Skin epidermis (tissue), 12 donors: Measurements from ENCODE around the gene ARID5A.
A peak's percentile ranks its signal among the peaks of the same experiment; 100 is the strongest.

Source experiments
- H3K27ac ChIP-seq, 21 experiments: fragments of 200-600 bp; sonication (generic) in 11 of 21; one replicate each; pipeline ENCODE4 v1.5.0; 2020; ENCODE audit warnings: mild to moderate bottlenecking in 3 of 21, inconsistent platforms in 2 of 21, moderate library complexity in 2 of 21
- H3K4me3 ChIP-seq, 7 experiments: fragments of 200-600 bp; sonication (generic) in 2 of 7; one replicate each; pipeline ENCODE4 v1.5.0; 2020; ENCODE audit warnings: inconsistent platforms in 2 of 7, mild to moderate bottlenecking in 2 of 7, moderate library complexity in 1 of 7

The ARID5A gene

DNA sequence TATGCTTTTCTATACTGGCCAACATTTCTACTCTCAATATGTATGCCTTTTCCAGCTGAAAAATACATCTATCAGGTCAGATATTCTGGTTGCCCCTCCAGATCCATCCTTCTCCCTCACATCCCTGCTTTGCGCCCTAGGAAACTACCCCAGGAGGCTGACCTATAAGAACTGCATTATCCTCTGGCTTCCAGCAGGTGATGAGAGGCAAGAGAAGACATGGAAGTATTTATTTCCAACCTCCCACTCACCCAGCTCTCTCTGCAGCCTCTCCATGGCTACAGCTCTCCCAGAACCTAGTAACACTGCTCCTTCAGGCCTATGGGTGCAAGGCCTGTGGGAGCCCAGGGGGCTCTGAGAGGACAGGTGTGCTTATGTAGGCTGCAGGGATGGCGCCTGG, 42.9 kb downstream of the ARID5A start:
- H3K27ac ChIP-seq = no peak overlapping the region

DNA sequence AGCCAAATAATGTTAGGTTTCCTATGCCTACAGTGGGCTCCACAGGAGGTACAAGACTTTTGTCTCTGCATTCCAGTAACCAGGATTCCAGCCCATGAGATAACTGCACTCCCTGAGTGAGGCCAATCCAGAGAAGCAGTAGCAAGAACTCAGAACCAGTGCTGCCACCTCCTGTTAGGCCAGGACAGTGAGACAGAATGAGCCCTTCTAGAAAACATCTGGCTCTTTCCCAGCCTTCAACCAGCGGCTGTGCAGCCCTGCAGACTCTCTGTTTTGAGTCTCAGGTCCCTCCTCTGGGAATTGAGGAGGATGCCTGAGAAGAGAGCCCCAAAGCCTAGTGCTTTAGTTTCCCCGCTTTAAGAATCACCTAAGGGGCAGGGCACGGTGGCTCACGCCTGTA, 44.2 kb downstream of the ARID5A start:
- no peak overlapping the region for H3K4me3 ChIP-seq
- no peak overlapping the region for H3K27ac ChIP-seq

More for the DNA sequence above, 42.9 kb downstream of the ARID5A start:
- H3K4me3 ChIP-seq = no peak overlapping the region

DNA sequence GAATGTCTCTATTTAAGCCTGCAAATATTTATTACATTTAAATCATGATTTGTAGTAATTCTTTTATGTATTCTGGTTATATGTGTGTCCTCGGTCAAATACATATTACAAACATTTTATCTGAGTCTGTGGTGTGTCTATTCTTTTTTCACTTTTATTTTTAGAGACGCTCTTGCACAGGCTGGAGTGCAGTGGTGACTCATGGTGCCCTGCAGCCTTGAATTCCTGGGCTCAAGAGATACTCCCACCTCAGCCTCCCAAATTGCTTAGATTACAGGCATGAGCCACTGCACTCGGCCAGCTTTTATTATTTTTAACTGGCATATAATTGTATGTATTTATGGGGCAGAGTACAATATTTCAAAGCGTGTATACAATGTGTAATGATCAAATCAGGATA, 47.5 kb downstream of the ARID5A start:
- Histone ChIP-seq H3K27ac (no peak overlapping the region), H3K4me3 (no peak overlapping the region)

DNA sequence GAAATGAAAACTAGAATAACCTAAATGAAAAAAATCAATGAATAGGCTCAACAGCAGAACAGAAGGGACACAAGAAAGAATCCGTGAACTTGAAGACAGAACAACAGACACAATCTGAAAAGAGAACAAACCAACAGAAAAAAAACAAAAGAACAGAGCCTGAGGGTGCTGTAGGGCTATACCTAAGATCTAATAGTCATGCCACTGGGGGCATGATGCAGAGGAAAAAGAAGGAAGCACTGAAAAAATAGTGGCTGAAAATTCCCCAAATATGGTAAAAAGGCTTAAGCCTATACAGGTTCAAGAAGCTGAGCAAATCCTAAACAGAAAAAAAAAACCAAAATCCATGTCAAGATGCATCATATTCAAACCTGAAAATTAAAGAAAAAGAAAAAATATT, 51.3 kb downstream of the ARID5A start:
- no peak overlapping the region for H3K27ac ChIP-seq
- no peak overlapping the region for H3K4me3 ChIP-seq

DNA sequence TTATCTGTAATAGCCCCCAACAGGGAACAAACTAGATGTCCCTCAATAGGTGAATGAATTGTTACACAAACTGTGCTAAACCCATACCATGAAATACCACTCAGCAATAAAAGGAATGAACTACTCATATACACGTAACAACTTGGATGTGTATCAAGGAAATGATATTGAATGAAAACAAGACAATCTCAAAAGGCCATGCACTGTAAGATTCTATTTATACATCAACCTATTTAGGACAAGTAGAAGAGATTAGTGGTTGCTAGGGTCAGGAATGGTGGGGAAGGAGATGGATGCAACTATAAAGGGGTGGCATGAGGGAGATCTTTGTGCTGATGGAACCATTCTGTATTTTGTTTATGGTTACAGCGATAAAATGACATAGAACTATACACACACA, 54.5 kb downstream of the ARID5A start:
- Histone ChIP-seq H3K27ac (no peak overlapping the region), H3K4me3 (no peak overlapping the region)

DNA sequence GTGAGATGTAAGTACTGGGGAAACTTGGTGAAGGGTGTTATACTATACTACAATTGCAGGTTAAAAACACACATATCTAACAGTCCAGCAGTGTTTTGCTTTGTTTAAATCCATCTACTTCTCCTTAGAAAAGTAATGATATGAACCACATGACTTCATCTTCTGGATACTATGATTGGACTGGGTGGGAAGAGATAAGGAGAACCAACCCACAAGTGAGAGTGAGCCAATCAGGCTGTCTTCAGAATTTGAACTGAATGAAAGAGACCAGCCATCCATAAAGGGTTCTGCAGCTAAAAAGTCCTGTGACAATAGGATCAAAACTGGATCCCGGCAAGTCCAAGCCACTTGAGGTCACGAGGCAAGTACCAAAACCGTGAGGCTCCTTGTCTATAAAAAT, 54.9 kb downstream of the ARID5A start:
- H3K4me3 ChIP-seq = no peak overlapping the region
- H3K27ac ChIP-seq = no peak overlapping the region

DNA sequence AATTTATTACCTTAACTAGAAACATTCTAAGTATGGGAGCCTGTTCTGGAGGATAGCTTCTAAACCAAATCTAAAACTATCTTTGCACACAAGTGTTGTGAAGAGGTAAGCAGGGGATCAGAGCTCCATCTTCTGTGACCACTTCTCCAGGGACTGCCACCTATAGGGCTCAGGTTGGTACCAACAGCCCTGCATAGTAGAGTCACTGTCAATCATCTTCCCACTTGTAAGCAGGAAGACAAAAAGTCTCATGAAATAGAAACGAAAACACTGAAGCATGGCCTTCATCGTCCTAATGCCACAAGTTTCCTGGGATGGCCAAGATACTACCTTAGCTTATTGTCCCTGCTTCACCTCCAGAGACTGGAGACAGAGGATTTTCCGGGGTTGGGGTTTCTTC, 57.7 kb downstream of the ARID5A start:
- peak overlapping the region in 9 of 21 experiments; percentile 26 to 82 (median 60) for H3K27ac ChIP-seq

DNA sequence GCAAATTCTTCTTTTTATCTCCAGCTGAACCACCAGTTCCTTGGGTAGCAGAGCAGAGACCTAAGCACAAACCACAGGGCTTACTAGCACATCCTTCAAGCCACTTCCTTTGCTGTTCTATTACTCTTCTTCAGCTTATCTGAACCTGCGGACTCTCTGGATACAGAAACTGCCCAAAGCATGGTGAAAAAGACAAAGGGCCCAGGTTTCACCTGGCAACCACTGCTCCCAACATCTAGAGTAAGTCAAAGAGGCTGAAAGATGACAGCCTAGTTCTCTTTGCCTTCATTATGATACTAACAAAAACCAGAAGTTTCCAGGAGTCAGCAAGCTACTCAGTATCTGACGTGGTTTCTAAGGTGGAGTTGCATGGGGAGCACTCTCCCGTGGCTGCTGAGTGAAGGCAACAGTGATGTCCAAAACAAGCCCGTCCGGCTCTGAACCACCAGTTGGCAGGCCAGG, 58.2 kb downstream of the ARID5A start:
- Histone ChIP-seq H3K4me3 (no peak overlapping the region), H3K27ac (peak overlapping the region in 9 of 21 experiments; percentile 8 to 83 (median 60))

More for the DNA sequence above, 57.7 kb downstream of the ARID5A start:
- H3K4me3 ChIP-seq = no peak overlapping the region

DNA sequence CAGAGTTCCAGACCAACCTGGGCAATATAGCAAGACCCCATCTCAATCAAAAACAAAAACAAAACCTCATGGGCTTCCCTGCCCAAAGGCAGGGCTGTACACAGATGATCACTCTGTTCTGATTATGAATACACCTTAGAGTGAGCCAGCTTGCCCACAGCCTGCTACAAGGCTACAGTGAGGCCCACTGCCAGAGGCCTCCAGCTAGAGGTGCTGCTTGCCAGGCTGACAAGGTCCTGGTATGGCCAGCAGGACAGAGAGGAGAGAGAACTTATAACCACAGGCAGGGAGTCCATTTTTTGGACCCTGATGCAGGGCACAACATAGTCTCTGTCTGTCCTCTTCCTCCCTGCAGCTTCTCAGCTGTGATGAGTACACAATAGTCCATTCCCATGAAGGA, 60.0 kb downstream of the ARID5A start:
- Histone ChIP-seq H3K4me3 (no peak overlapping the region), H3K27ac (no peak overlapping the region)

DNA sequence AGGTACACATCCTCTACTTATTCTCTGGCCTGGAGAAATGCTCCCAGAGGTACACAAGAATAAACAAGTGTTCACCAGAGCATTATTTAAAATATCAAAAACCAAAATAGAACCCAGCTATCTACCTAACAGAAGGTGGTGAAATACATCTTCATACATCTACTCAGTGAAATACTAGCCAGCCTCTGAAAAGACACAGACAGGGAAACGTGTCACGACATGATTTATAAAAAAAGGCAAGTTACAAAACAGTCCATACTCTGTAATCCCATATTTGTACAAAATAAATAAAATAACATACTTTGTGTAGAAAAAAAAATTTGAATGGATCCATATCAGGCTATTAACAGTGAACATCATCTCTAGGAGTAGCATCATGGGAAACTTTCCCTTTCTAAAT, 63.4 kb downstream of the ARID5A start:
- H3K4me3 ChIP-seq = no peak overlapping the region
- H3K27ac ChIP-seq = no peak overlapping the region

DNA sequence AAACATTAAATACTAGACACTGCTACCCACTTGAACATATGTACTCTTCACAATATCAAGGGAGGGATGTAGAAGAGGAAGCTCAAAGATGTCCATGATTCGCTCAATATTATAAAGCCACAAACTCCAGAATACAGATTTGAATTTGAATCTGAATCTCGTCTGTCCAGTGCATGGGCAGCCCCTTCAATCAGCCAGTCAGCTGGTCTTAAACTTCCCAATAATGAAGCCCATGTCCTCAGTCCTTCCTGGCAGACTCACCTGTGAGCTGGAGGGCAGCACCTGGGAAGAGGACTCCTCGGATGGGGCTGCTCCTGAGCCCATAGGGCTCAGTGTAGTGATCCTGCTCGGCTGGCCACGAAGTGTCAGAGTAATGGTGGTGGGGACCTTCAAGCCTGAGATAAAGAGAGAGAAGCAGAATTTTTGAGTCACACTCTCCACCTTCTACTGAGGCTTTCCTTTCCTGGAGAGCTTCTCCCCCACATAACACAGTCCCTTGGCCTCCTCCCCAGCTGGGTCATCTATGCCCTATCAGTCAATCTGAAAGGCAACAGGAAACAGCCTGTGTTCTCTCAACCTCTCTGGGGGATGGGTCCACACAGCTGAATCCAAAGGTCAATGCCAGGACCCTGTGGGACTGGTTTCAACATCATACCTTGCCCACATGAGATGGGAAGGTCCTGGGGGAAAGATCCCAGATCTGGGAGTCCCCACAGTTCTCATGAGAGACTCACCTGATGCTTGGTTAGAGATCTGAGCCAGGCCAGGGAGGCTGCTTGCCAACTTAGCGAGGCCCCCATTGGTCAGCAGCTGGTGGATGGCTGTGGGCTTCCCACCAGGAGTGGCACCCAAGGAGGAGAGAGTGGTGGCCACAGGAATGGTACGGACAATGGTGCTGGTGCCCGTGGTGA, 65.1 kb downstream of the ARID5A start:
- H3K27ac ChIP-seq = no peak overlapping the region
- no peak overlapping the region for H3K4me3 ChIP-seq
